Measurements from ENCODE around the gene IQGAP1. TPM values are rescaled to one million over a fixed set of nuclear protein-coding genes. Genes with fewer than 3 reads are reported as not detected.
A peak's percentile ranks its signal among the peaks of the same experiment; 100 is the strongest.

IQGAP1 gene
- total RNA-seq, 1 experiment from 2014 or later = 106 TPM

- Mint-ChIP-seq H3K4me3 (no peak overlapping the region), H3K27me3 (ENCODE audit: low read depth) (no peaks in the 10 kb centered on the region), H3K27ac (peak overlapping the region; percentile 69), H3K9me3 (peaks cover 11% of the 10 kb centered on the region), H3K4me1 (peaks cover 43% of the 10 kb centered on the region), H3K36me3 (peaks cover 9% of the 10 kb centered on the region)
- DNase-seq (ENCODE audit: low spot score) (no peak), ATAC-seq (no peak)
- CTCF ChIA-PET = no interaction called here
- TF ChIP-seq MAX (CRISPR knock-in tag; IDR thresholded peaks at IDR 0.05) (no peak), GABPB1 (CRISPR knock-in tag; IDR thresholded peaks at IDR 0.05) (no peak), SMAD3 (CRISPR knock-in tag; IDR thresholded peaks at IDR 0.05; ENCODE audit: borderline replicate concordance) (no peak), PRDM15 (CRISPR knock-in tag; IDR thresholded peaks at IDR 0.05) (no peak), KAT7 (CRISPR knock-in tag; IDR thresholded peaks at IDR 0.05; ENCODE audit: borderline replicate concordance) (no peak), NFYB (CRISPR knock-in tag; conservative IDR thresholded peaks at IDR 0.05; ENCODE audit: low read depth) (no peak), MLX (CRISPR knock-in tag; IDR thresholded peaks at IDR 0.05) (no peak), ATF2 (CRISPR knock-in tag; IDR thresholded peaks at IDR 0.05; ENCODE audit: borderline replicate concordance, low read depth) (no peak), FOXJ3 (CRISPR knock-in tag; IDR thresholded peaks at IDR 0.05; ENCODE audit: borderline replicate concordance) (no peak), ZSCAN18 (CRISPR knock-in tag; IDR thresholded peaks at IDR 0.05) (no peak), ERG (CRISPR knock-in tag; IDR thresholded peaks at IDR 0.05) (no peak), NFE2L1 (CRISPR knock-in tag; IDR thresholded peaks at IDR 0.05) (no peak), CTCF (IDR thresholded peaks at IDR 0.05) (no peak)
- POLR2A ChIA-PET = no interaction called here
Measured at GRCh38 chr15:90419738-90420406, 31.8 kb downstream of the IQGAP1 start.

GRCh38 chr15:90420451-90420850, 32.4 kb downstream of the IQGAP1 start:
- H3K4me3 Mint-ChIP-seq = no peak overlapping the region
- H3K4me1 Mint-ChIP-seq = peaks cover 46% of the 10 kb centered on the region
- peaks cover 11% of the 10 kb centered on the region for H3K9me3 Mint-ChIP-seq
- H3K27me3 Mint-ChIP-seq (ENCODE audit: low read depth) = no peaks in the 10 kb centered on the region
- ChIA-PET POLR2A (no interaction called here), CTCF (no interaction called here)
- no peak for TF ChIP-seq ZNF219 (CRISPR knock-in tag; IDR thresholded peaks at IDR 0.05; ENCODE audit: borderline replicate concordance)
- no peak for TF ChIP-seq NFE2L1 (CRISPR knock-in tag; IDR thresholded peaks at IDR 0.05)
- no peak for TF ChIP-seq EMX1 (CRISPR knock-in tag; IDR thresholded peaks at IDR 0.05)
- no peak for TF ChIP-seq ATF3 (CRISPR knock-in tag; conservative IDR thresholded peaks at IDR 0.05)
- TF ChIP-seq ELF4 (CRISPR knock-in tag; IDR thresholded peaks at IDR 0.05; ENCODE audit: low read depth) = no peak
- no peak for TF ChIP-seq NR3C1 (CRISPR knock-in tag; conservative IDR thresholded peaks at IDR 0.05; ENCODE audit: low read depth)
- no peak for TF ChIP-seq HMGXB4 (CRISPR knock-in tag; IDR thresholded peaks at IDR 0.05)
- TF ChIP-seq ZNF121 (CRISPR knock-in tag; IDR thresholded peaks at IDR 0.05) = no peak
- no peak for TF ChIP-seq NFATC4 (CRISPR knock-in tag; IDR thresholded peaks at IDR 0.05)
- H3K36me3 Mint-ChIP-seq = peaks cover 9% of the 10 kb centered on the region
- DNase-seq (ENCODE audit: low spot score) (no peak), ATAC-seq (no peak)
- peak overlapping the region; percentile 69 for H3K27ac Mint-ChIP-seq

Data from WTC11 (cell line).